Keratinocyte (primary cell): ENCODE results near the gene TMEM184A. TPM values are rescaled to one million over a fixed set of nuclear protein-coding genes. Genes with fewer than 3 reads are reported as not detected.

ENCODE experiments used
- DNase-seq: peaks from one replicate; pipeline ENCODE4 v3.0.0-alpha.2; 2011; ENCODE audit warnings: low read depth, missing footprints, low spot score
- FAIRE-seq: peaks from 2 replicates; lab custom pipeline; 2011; peaks lifted over from hg19 to GRCh38; lab: Jason Lieb, UNC
- H2AFZ ChIP-seq: 2 replicates; pipeline ENCODE4 v1.6.0; 2012; ENCODE audit warnings: low read length, control low read depth, inconsistent platforms; ENCODE audit not compliant: control insufficient read depth
- H3K27ac ChIP-seq: 2 replicates; pipeline ENCODE4 v1.5.1; 2011; ENCODE audit warnings: low read length; ENCODE audit not compliant: control insufficient read depth, insufficient read depth
- H3K27me3 ChIP-seq: 3 replicates; pipeline ENCODE4 v1.6.0; 2011; ENCODE audit warnings: low read length; ENCODE audit not compliant: control insufficient read depth, insufficient read depth; ENCODE audit errors: extremely low read depth
- H3K36me3 ChIP-seq, 2 experiments: 2 replicates in 1 of 2; 3 replicates in 1 of 2; pipeline ENCODE4 v1.5.1; 2011; ENCODE audit warnings: low read length in 2 of 2, mild to moderate bottlenecking in 1 of 2; ENCODE audit not compliant: control insufficient read depth in 2 of 2, insufficient read depth in 2 of 2; ENCODE audit errors: extremely low read depth in 1 of 2
- H3K4me1 ChIP-seq: 3 replicates; pipeline ENCODE4 v1.5.1; 2011; ENCODE audit warnings: low read length; ENCODE audit not compliant: control insufficient read depth, insufficient read depth; ENCODE audit errors: extremely low read depth
- H3K4me2 ChIP-seq: 3 replicates; pipeline ENCODE4 v1.6.0; 2011; ENCODE audit warnings: low read depth, low read length; ENCODE audit not compliant: control insufficient read depth, insufficient read depth; ENCODE audit errors: extremely low read depth
- H3K4me3 ChIP-seq, 3 experiments: fragments of 200-600 bp in 1 of 3; sonication (generic) in 1 of 3; 2 replicates in 2 of 3; 3 replicates in 1 of 3; pipeline ENCODE4 v1.5.1; 2011 to 2016; ENCODE audit warnings: low read length in 3 of 3, mild to moderate bottlenecking in 3 of 3, control low read depth in 2 of 3, inconsistent platforms in 1 of 3, low read depth in 1 of 3, mixed read lengths in 1 of 3, mixed run types in 1 of 3, moderate library complexity in 1 of 3; ENCODE audit not compliant: control insufficient read depth in 2 of 3, insufficient read depth in 2 of 3; ENCODE audit errors: extremely low read depth in 1 of 3
- H3K79me2 ChIP-seq: 2 replicates; pipeline ENCODE4 v1.6.0; 2012; ENCODE audit warnings: low read length; ENCODE audit not compliant: control insufficient read depth, insufficient read depth
- H3K9ac ChIP-seq: 3 replicates; pipeline ENCODE4 v1.6.0; 2011; ENCODE audit warnings: low read length; ENCODE audit not compliant: control insufficient read depth, insufficient read depth; ENCODE audit errors: extremely low read depth
- H3K9me1 ChIP-seq: 3 replicates; pipeline ENCODE4 v1.6.0; 2011; ENCODE audit warnings: low read length; ENCODE audit not compliant: control insufficient read depth, insufficient read depth; ENCODE audit errors: extremely low read depth
- H3K9me3 ChIP-seq: 2 replicates; pipeline ENCODE4 v1.5.1; 2012; ENCODE audit warnings: low read depth, low read length; ENCODE audit not compliant: control insufficient read depth
- H4K20me1 ChIP-seq: 3 replicates; pipeline ENCODE4 v1.6.0; 2011; ENCODE audit warnings: low read length; ENCODE audit not compliant: control insufficient read depth, insufficient read depth; ENCODE audit errors: extremely low read depth
- CTCF ChIP-seq, 3 experiments: IDR thresholded peaks in 1 of 3; conservative IDR thresholded peaks in 1 of 3; optimal IDR thresholded peaks in 1 of 3; 2 replicates in 2 of 3; 3 replicates in 1 of 3; pipeline versions ENCODE3 to v1.5.1; 2011; ENCODE audit warnings: low read length in 3 of 3, mild to moderate bottlenecking in 3 of 3, moderate library complexity in 2 of 3, control low read depth in 1 of 3, inconsistent platforms in 1 of 3; ENCODE audit not compliant: insufficient read depth in 2 of 3; ENCODE audit errors: extremely low read depth in 1 of 3
- EZH2 ChIP-seq: IDR thresholded peaks from one replicate; pipeline ENCODE4 v1.6.1; 2012; ENCODE audit warnings: inconsistent platforms, mild to moderate bottlenecking, low read length, moderate library complexity
- dilution Hi-C: fragments of 300-500 bp; cut with MboI; formaldehyde crosslinking; loops from one replicate; pipeline ENCODE4 v1.7.0; 2020; ENCODE audit warnings: low sequenced_read_pairs; ENCODE audit not compliant: extremely low pct_ligation_motif_present
- polyA plus RNA-seq, 5 experiments: library from polyadenylated mRNA; depleted of rRNA in 3 of 5; stranded (reverse) in 3 of 5; stranded (forward) in 1 of 5; unstranded in 1 of 5; fragments of >200 nt; gene quantifications; 1 replicate in 1 of 5; 2 replicates in 3 of 5; 3 replicates in 1 of 5; pipeline versions ENCODE4 v1.2.1 to v1.2.3, GENCODE V29; 2011 to 2012; ENCODE audit warnings: missing spikeins in 2 of 5, low read depth in 1 of 5, low replicate concordance in 1 of 5

The TMEM184A gene
- polyA plus RNA-seq, 1 donor (not counting 4 experiments of a cell fraction or from before 2014, with no cell fraction given) = 2.9 TPM

GRCh38 chr7:1542329-1542728, 13.7 kb downstream of the TMEM184A start:
- Histone ChIP-seq H3K4me1 (peaks cover 26% of the 10 kb centered on the region), H2AFZ (no peak overlapping the region), H3K9ac (no peak overlapping the region), H3K4me2 (no peak overlapping the region), H3K27me3 (no peaks in the 10 kb centered on the region), H3K9me1 (no peaks in the 10 kb centered on the region), H3K36me3 (peaks cover 0 to 14% of the 10 kb centered on the region in 2 experiments), H3K9me3 (no peaks in the 10 kb centered on the region), H4K20me1 (peaks cover 9% of the 10 kb centered on the region), H3K79me2 (peaks cover 21% of the 10 kb centered on the region), H3K4me3 (no peak overlapping the region), H3K27ac (no peak overlapping the region)
- dilution Hi-C loops = no loop called here
- DNase-seq = no peak
- TF ChIP-seq CTCF (optimal IDR thresholded peaks at IDR 0.05 in 1 of 3, IDR thresholded peaks at IDR 0.05 in 1 of 3, conservative IDR thresholded peaks at IDR 0.05 in 1 of 3; ENCODE audit: extremely low read depth in 1 of 3, insufficient read depth in 2 of 3, low read length in 3 of 3) = no peak
- no peak for TF ChIP-seq EZH2
- FAIRE-seq = no peak

GRCh38 chr7:1541431-1542162, 14.4 kb downstream of the TMEM184A start:
- H3K36me3 ChIP-seq = peaks cover under 1 to 14% of the 10 kb centered on the region in 2 experiments
- H3K4me1 ChIP-seq = peaks cover 32% of the 10 kb centered on the region
- peaks cover 26% of the 10 kb centered on the region for H3K79me2 ChIP-seq
- H4K20me1 ChIP-seq = peaks cover 9% of the 10 kb centered on the region
- H3K4me2 ChIP-seq = no peak overlapping the region
- no peaks in the 10 kb centered on the region for H3K9me3 ChIP-seq
- FAIRE-seq (no peak), DNase-seq (no peak)
- TF ChIP-seq CTCF (optimal IDR thresholded peaks at IDR 0.05 in 1 of 3, IDR thresholded peaks at IDR 0.05 in 1 of 3, conservative IDR thresholded peaks at IDR 0.05 in 1 of 3; ENCODE audit: extremely low read depth in 1 of 3, insufficient read depth in 2 of 3, low read length in 3 of 3) (no peak), EZH2 (no peak)
- H3K9ac ChIP-seq = no peak overlapping the region
- dilution Hi-C loops = no loop called here
- no peak overlapping the region for H3K4me3 ChIP-seq
- no peaks in the 10 kb centered on the region for H3K27me3 ChIP-seq
- H2AFZ ChIP-seq = no peak overlapping the region
- no peaks in the 10 kb centered on the region for H3K9me1 ChIP-seq
- no peak overlapping the region for H3K27ac ChIP-seq
